Left ventricle myocardium inferior (tissue), 1 donor: ENCODE results near the gene SLC8A1. TPM values are rescaled to one million over a fixed set of nuclear protein-coding genes. Genes with fewer than 3 reads are reported as not detected.

Source experiments
- DNase-seq: peaks from one replicate; pipeline ENCODE4 v3.0.0-alpha.2; 2020
- H3K27ac ChIP-seq: fragments of 200-600 bp; replicated peaks from 2 replicates; pipeline ENCODE4 v1.8.0; 2021
- H3K27me3 ChIP-seq: fragments of 200-600 bp; 2 replicates; pipeline ENCODE4 v1.8.0; 2021; ENCODE audit warnings: low read depth
- H3K36me3 ChIP-seq: fragments of 200-600 bp; 2 replicates; pipeline ENCODE4 v1.8.0; 2021
- H3K4me1 ChIP-seq: fragments of 200-600 bp; 2 replicates; pipeline ENCODE4 v1.8.0; 2021
- H3K4me3 ChIP-seq: fragments of 200-600 bp; 2 replicates; pipeline ENCODE4 v1.8.0; 2021; ENCODE audit warnings: mild to moderate bottlenecking, moderate library complexity
- H3K9me3 ChIP-seq: fragments of 200-600 bp; replicated peaks from 2 replicates; pipeline ENCODE4 v1.8.0; 2021
- intact Hi-C: fragments of 100-400 bp; cut with micrococcal nuclease; formaldehyde crosslinking; loops from one replicate; pipeline ENCODE4 v1.11.0; 2022
- total RNA-seq: library from RNA; stranded (reverse); fragmentation: NEBNext Ultra II Directional; extraction: Animal tissue kit (Norgen Biotek cat#: 25700); gene quantifications from one replicate; pipeline ENCODE4 v1.2.1, GENCODE V29; 2021
- TF ChIP-seq, protein P1 (sequence below): fragments of 200-600 bp; IDR thresholded peaks from 2 replicates; pipeline ENCODE4 v1.8.0; 2021; ENCODE audit warnings: antibody characterized with exemption, mild to moderate bottlenecking, borderline replicate concordance
- donor health status: DM: no; HTN: yes; CAD: no; lungs with severe emphysema.

The SLC8A1 gene
- total RNA-seq, 1 donor from 2014 or later: 990 TPM

- no peak for DNase-seq
- TF ChIP-seq, protein P1, sequence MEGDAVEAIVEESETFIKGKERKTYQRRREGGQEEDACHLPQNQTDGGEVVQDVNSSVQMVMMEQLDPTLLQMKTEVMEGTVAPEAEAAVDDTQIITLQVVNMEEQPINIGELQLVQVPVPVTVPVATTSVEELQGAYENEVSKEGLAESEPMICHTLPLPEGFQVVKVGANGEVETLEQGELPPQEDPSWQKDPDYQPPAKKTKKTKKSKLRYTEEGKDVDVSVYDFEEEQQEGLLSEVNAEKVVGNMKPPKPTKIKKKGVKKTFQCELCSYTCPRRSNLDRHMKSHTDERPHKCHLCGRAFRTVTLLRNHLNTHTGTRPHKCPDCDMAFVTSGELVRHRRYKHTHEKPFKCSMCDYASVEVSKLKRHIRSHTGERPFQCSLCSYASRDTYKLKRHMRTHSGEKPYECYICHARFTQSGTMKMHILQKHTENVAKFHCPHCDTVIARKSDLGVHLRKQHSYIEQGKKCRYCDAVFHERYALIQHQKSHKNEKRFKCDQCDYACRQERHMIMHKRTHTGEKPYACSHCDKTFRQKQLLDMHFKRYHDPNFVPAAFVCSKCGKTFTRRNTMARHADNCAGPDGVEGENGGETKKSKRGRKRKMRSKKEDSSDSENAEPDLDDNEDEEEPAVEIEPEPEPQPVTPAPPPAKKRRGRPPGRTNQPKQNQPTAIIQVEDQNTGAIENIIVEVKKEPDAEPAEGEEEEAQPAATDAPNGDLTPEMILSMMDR: no peak
- Histone ChIP-seq H3K27me3 (no peaks in the 10 kb centered on the region), H3K36me3 (peaks cover 15% of the 10 kb centered on the region), H3K4me3 (no peak overlapping the region), H3K9me3 (no peaks in the 10 kb centered on the region), H3K4me1 (peaks cover 98% of the 10 kb centered on the region), H3K27ac (peak overlapping the region; percentile 34)
- intact Hi-C loops: no loop called here
Measured at GRCh38 chr2:40428439-40428838, 23.5 kb downstream of the SLC8A1 start.

DNA sequence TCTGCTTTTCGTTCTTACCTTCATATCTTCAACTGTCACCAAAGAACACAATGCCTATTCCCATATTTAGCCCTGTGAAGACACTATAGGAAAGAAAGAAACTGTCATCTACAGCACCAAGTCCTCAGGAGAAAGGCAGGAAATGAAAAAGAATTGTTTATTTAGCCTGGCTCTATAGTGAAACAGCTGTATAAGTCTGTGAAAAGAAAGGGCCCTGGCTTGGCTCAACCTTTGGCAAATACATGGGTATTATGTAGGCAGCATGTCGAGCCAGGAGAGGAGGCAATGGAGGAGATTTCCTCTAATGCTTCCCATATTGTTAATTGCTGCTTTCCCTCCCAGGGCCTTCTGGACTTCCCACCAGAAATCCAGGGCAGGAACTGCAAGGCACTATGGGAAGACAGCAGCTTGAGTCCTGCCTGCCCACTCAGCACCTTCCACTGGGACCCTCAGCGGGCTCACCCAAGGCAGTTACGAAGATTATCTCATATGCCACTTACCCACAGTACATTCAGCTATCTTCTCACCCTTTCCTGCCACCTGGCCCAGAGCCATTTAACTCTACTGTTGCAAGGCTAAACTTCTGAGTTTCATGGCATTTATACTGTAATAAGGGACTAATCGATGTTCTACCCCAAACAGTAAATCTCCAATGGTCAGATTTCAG lies 30.1 kb downstream of the SLC8A1 start:
- TF ChIP-seq, protein P1: no peak
- H3K4me3 ChIP-seq: no peak overlapping the region
- H3K36me3 ChIP-seq: no peaks in the 10 kb centered on the region
- intact Hi-C loops: no loop called here
- H3K27me3 ChIP-seq: no peaks in the 10 kb centered on the region
- H3K4me1 ChIP-seq: peaks cover 96% of the 10 kb centered on the region
- H3K9me3 ChIP-seq: no peaks in the 10 kb centered on the region
- no peak for DNase-seq
- peak overlapping the region; percentile 71 for H3K27ac ChIP-seq

DNA sequence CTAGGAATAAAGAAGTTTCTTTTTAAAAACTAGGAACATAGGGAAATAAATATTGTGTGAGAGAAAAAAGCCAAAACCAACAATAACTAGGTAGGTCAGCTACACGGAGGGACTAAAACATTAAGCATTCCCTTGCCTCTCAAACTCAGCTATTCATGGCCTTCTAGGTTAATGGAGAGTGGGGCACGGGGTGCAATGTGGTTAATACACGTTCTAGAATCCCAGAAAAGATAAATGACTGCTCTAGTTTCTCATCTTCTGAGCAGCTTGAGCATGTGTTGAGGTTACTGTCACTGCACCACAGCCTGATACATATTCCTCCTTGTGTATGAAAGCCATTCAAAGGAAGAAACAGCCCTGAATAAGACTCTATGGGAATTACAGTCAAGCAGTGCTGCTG lies 31.4 kb downstream of the SLC8A1 start:
- Histone ChIP-seq H3K27me3 (no peaks in the 10 kb centered on the region), H3K4me3 (peak overlapping the region; percentile 17)

DNA sequence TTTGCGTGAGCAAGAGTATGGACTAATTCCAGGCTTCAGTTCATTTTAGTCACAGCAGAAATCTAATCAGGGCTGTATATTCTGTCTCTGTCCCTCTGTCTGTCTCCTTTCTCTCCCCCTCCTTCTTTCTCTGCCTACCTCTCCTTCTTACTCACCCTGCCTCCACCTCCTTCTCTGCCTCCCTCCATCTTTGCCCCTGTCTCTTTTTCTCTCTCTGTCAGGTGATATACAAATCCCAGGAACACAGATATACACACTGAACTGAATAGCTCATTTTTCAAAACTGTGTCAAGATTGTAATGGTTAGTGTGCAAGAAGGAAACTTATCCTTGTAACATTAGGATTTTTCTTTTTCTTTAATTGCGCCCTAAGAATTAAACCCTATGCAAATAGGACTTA lies 32.5 kb downstream of the SLC8A1 start:
- Histone ChIP-seq H3K27ac (peak overlapping the region; percentile 71), H3K27me3 (no peaks in the 10 kb centered on the region)

More for the DNA sequence above, 31.4 kb downstream of the SLC8A1 start:
- DNase-seq: no peak
- TF ChIP-seq, protein P1: no peak
- no peaks in the 10 kb centered on the region for H3K36me3 ChIP-seq
- peak overlapping the region; percentile 71 for H3K27ac ChIP-seq
- intact Hi-C loops: no loop called here
- peaks cover 93% of the 10 kb centered on the region for H3K4me1 ChIP-seq
- no peaks in the 10 kb centered on the region for H3K9me3 ChIP-seq

GRCh38 chr2:40418614-40419363 lies 33.1 kb downstream of the SLC8A1 start:
- Histone ChIP-seq H3K4me1 (peaks cover 76% of the 10 kb centered on the region), H3K27me3 (no peaks in the 10 kb centered on the region), H3K36me3 (no peaks in the 10 kb centered on the region), H3K4me3 (no peak overlapping the region), H3K27ac (peak overlapping the region; percentile 71), H3K9me3 (no peaks in the 10 kb centered on the region)
- TF ChIP-seq, protein P1: no peak
- no peak for DNase-seq
- intact Hi-C loops: no loop called here

More for the DNA sequence above, 32.5 kb downstream of the SLC8A1 start:
- TF ChIP-seq, protein P1: no peak
- intact Hi-C loops: no loop called here
- no peak overlapping the region for H3K4me3 ChIP-seq
- H3K36me3 ChIP-seq: no peaks in the 10 kb centered on the region
- no peak for DNase-seq
- H3K9me3 ChIP-seq: no peaks in the 10 kb centered on the region
- peaks cover 82% of the 10 kb centered on the region for H3K4me1 ChIP-seq
